Measurements from ENCODE around the gene LRP1. TPM values are rescaled to one million over a fixed set of nuclear protein-coding genes. Genes with fewer than 3 reads are reported as not detected.

Gene LRP1
- total and polyA plus RNA-seq, 2 experiments from 2014 or later = 26.6 to 145 TPM

- Histone ChIP-seq H3K27ac (ENCODE audit: low read depth) (no peak overlapping the region), H2AFZ (no peak overlapping the region), H3K9me2 (ENCODE audit: insufficient read depth) (no peaks in the 10 kb centered on the region), H3K79me2 (replicated peaks; ENCODE audit: insufficient read depth) (no peaks in the 10 kb centered on the region; the same call in 1 of the 2 replicates), H3K4me1 (ENCODE audit: insufficient read depth) (no peaks in the 10 kb centered on the region), H3K27me3 (ENCODE audit: insufficient read depth) (no peaks in the 10 kb centered on the region), H3K4me2 (no peak overlapping the region), H3F3A (replicated peaks; ENCODE audit: low read depth) (peaks cover 20% of the 10 kb centered on the region; the same call in 1 of the 2 replicates), H3K4me3 (no peak overlapping the region), H4K20me1 (replicated peaks; ENCODE audit: insufficient read depth) (0 out of 2 replicates have a peak, but pooled peaks cover 7% of the 10 kb centered on the region), H3K36me3 (ENCODE audit: insufficient read depth) (peaks cover 13% of the 10 kb centered on the region)
- DNase-seq (ENCODE audit: low spot score) (no peak), ATAC-seq (no peak)
- no peaks in the 10 kb centered on the region for H3K4me1 Mint-ChIP-seq
- TF ChIP-seq JUNB (IDR thresholded peaks at IDR 0.05; ENCODE audit: unreplicated experiment) = no peak
- no peak for TF ChIP-seq POLR2AphosphoS5 (IDR thresholded peaks at IDR 0.05; ENCODE audit: low read depth)
- no peak for TF ChIP-seq EZH2 (IDR thresholded peaks at IDR 0.05; ENCODE audit: low read depth, unreplicated experiment)
- TF ChIP-seq, protein P1, sequence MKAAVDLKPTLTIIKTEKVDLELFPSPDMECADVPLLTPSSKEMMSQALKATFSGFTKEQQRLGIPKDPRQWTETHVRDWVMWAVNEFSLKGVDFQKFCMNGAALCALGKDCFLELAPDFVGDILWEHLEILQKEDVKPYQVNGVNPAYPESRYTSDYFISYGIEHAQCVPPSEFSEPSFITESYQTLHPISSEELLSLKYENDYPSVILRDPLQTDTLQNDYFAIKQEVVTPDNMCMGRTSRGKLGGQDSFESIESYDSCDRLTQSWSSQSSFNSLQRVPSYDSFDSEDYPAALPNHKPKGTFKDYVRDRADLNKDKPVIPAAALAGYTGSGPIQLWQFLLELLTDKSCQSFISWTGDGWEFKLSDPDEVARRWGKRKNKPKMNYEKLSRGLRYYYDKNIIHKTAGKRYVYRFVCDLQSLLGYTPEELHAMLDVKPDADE (IDR thresholded peaks at IDR 0.05) = no peak
- no peak for TF ChIP-seq STAT1 (IDR thresholded peaks at IDR 0.05; ENCODE audit: unreplicated experiment)
- no peak for TF ChIP-seq ZNF331 (CRISPR knock-in tag; IDR thresholded peaks at IDR 0.05; ENCODE audit: low read depth)
- no peak for TF ChIP-seq NANOG (IDR thresholded peaks at IDR 0.05; ENCODE audit: borderline replicate concordance)
- no peak for TF ChIP-seq CTCF (conservative IDR thresholded peaks at IDR 0.05; ENCODE audit: low read depth in 2 of 2)
- TF ChIP-seq ZNF114 (CRISPR knock-in tag; IDR thresholded peaks at IDR 0.05) = no peak
- no peak for TF ChIP-seq ZNF462 (CRISPR knock-in tag; IDR thresholded peaks at IDR 0.05)
- TF ChIP-seq REST (IDR thresholded peaks at IDR 0.05; ENCODE audit: unreplicated experiment) = no peak
- TF ChIP-seq CREB1 (CRISPR knock-in tag; IDR thresholded peaks at IDR 0.05; ENCODE audit: low read depth) = no peak
- TF ChIP-seq EZH2phosphoT487 (IDR thresholded peaks at IDR 0.05; ENCODE audit: unreplicated experiment) = no peak
- no peak overlapping the region for H3K27ac Mint-ChIP-seq
- H3K4me3 Mint-ChIP-seq = no peak overlapping the region
- H3K9me3 Mint-ChIP-seq = no peaks in the 10 kb centered on the region; the same call in 2 of the 3 replicates
- H3K36me3 Mint-ChIP-seq (ENCODE audit: low read depth) = peaks cover 90% of the 10 kb centered on the region
- H3K27me3 Mint-ChIP-seq (ENCODE audit: insufficient read depth, low read depth, poor library complexity) = peaks cover 19% of the 10 kb centered on the region
These were observed 48.6 kb downstream of the LRP1 start for GRCh38 chr12:57176846-57177245.
